Lower leg skin (tissue), 4 donors: ENCODE results near the gene SLC13A2. TPM values are rescaled to one million over a fixed set of nuclear protein-coding genes. Genes with fewer than 3 reads are reported as not detected.

Experiments used
- DNase-seq, 2 donors: peaks; one replicate each; pipeline ENCODE4 v3.0.0-alpha.2; 2019; ENCODE audit warnings: low spot score in 2 of 2
- H3K4me3 ChIP-seq: fragments of 200-600 bp; sonication (generic); 2 replicates; pipeline ENCODE4 v1.5.1; 2017; ENCODE audit warnings: mild to moderate bottlenecking, low read depth; ENCODE audit not compliant: poor library complexity, severe bottlenecking
- CTCF ChIP-seq, 3 donors: fragments of 450-650 bp; IDR thresholded peaks; one replicate each; pipeline ENCODE4 v1.5.1; 2016; ENCODE audit warnings: antibody characterized with exemption in 3 of 3, mild to moderate bottlenecking in 3 of 3, moderate library complexity in 2 of 3
- POLR2A ChIP-seq, 2 donors: fragments of 450-650 bp; IDR thresholded peaks; one replicate each; pipeline ENCODE4 v1.6.1; 2016 to 2017; ENCODE audit warnings: antibody characterized with exemption in 2 of 2, mild to moderate bottlenecking in 1 of 2, moderate library complexity in 1 of 2
- whole genome bisulfite sequencing, 2 donors: methylation state at CpG; one replicate each; pipeline ENCODE4 v1.1.5; 2018; 5-methylcytosine and 5-hydroxymethylcytosine counted together
- intact Hi-C: fragments of 100-400 bp; cut with DNase I; formaldehyde crosslinking; loops from one replicate; pipeline ENCODE4 v1.15.0; 2023; ENCODE audit warnings: low total_unique reads
- total RNA-seq, 4 donors: library from RNA; depleted of rRNA; stranded (reverse); fragments of >200 nt; gene quantifications; one replicate each; pipeline ENCODE4 v1.1.0, GENCODE V29; 2016

The SLC13A2 gene
- total RNA-seq, 4 donors from 2014 or later = 1.2 to 13.2 (median 9.8) TPM

GRCh38 chr17:28534740-28535375 is 61.4 kb downstream of the SLC13A2 start:
- 83 to 84% methylated on average over 11 of the region's 11 CpGs for WGBS, 2 donors
- no peak for DNase-seq
- intact Hi-C loops = no loop called here

GRCh38 chr17:28536532-28537218 is 63.2 kb downstream of the SLC13A2 start:
- intact Hi-C loops = no loop called here
- WGBS, 2 donors = 65 to 70% methylated on average over 7 to 9 of the region's 9 CpGs
- H3K4me3 ChIP-seq = no peak overlapping the region
- no peak for DNase-seq
- TF ChIP-seq POLR2A (IDR thresholded peaks at IDR 0.05) = no peak
- TF ChIP-seq CTCF (IDR thresholded peaks at IDR 0.05) = no peak

More at GRCh38 chr17:28534740-28535375, 61.4 kb downstream of the SLC13A2 start:
- no peak for TF ChIP-seq CTCF (IDR thresholded peaks at IDR 0.05)
- no peak for TF ChIP-seq POLR2A (IDR thresholded peaks at IDR 0.05)
- no peak overlapping the region for H3K4me3 ChIP-seq

GRCh38 chr17:28537219-28537610 is 63.8 kb downstream of the SLC13A2 start:
- DNase-seq = no peak
- WGBS, 2 donors = 77% methylated on average over 10 to 12 of the region's 12 CpGs
- no peak overlapping the region for H3K4me3 ChIP-seq
- intact Hi-C loops = no loop called here
- TF ChIP-seq POLR2A (IDR thresholded peaks at IDR 0.05) (no peak), CTCF (IDR thresholded peaks at IDR 0.05) (no peak)

GRCh38 chr17:28538296-28538895 is 65.0 kb downstream of the SLC13A2 start:
- H3K4me3 ChIP-seq = no peak overlapping the region
- TF ChIP-seq CTCF (IDR thresholded peaks at IDR 0.05) (no peak), POLR2A (IDR thresholded peaks at IDR 0.05) (no peak)
- no peak for DNase-seq
- intact Hi-C loops = loop anchor here (2.0 kb wide), 1 partner anchor 44 kb away; no protein-coding TSS in a partner anchor
- WGBS, 2 donors = 85% methylated on average over 11 to 14 of the region's 14 CpGs

GRCh38 chr17:28540231-28540630 is 66.8 kb downstream of the SLC13A2 start:
- TF ChIP-seq CTCF (IDR thresholded peaks at IDR 0.05) (no peak), POLR2A (IDR thresholded peaks at IDR 0.05) (no peak)
- 68 to 72% methylated on average over 4 of the region's 4 CpGs for WGBS, 2 donors
- DNase-seq = no peak
- no peak overlapping the region for H3K4me3 ChIP-seq
- intact Hi-C loops = no loop called here
